ENCODE data around the gene HSPG2.

GRCh38 chr1:21963477-21964217, 26.5 kb upstream of the HSPG2 start:
- peak; percentile 74 to 95 (median 92) for TF ChIP-seq CTCF (IDR thresholded peaks at IDR 0.05 in 8 of 11, conservative IDR thresholded peaks at IDR 0.05 in 3 of 11)
- peak in 2 of 3 donors; percentile 28 to 64 for TF ChIP-seq POLR2AphosphoS5 (IDR thresholded peaks at IDR 0.05)
- TF ChIP-seq POLR2A (IDR thresholded peaks at IDR 0.05), result no peak

Data from spleen (tissue), 7 donors.